SK-N-SH (cell line): ENCODE measurements around the gene GLI2.

Experiments
- EP300 ChIP-seq, 2 experiments: IDR thresholded peaks; 2 replicates each; pipeline versions ENCODE4 v1.4.0 to v1.6.1; 2012; ENCODE audit warnings: borderline replicate concordance in 1 of 2, low read depth in 1 of 2, low read length in 1 of 2
- POLR2AphosphoS5 ChIP-seq: IDR thresholded peaks from 2 replicates; pipeline ENCODE4 v1.6.1; 2012; ENCODE audit warnings: low read depth, low read length
- SIN3A ChIP-seq: IDR thresholded peaks from 2 replicates; pipeline ENCODE4 v1.6.1; 2012; ENCODE audit warnings: low read depth, mild to moderate bottlenecking, low read length, moderate library complexity, borderline replicate concordance
- TCF12 ChIP-seq: IDR thresholded peaks from 2 replicates; pipeline ENCODE4 v1.4.0; 2012
- TEAD4 ChIP-seq: IDR thresholded peaks from 2 replicates; pipeline ENCODE4 v1.4.0; 2012; ENCODE audit warnings: mild to moderate bottlenecking, borderline replicate concordance; ENCODE audit not compliant: insufficient read depth
- TF ChIP-seq, protein P1 (sequence below): fragments of 200-600 bp; sonication (generic); IDR thresholded peaks from 2 replicates; pipeline ENCODE4 v1.6.1; 2017; ENCODE audit warnings: antibody characterized with exemption, mild to moderate bottlenecking, moderate library complexity
- TF ChIP-seq, protein P2 (sequence below): IDR thresholded peaks from 2 replicates; pipeline ENCODE4 v1.4.0; 2012; ENCODE audit warnings: low read depth, borderline replicate concordance
- TF ChIP-seq, protein P3 (sequence below): IDR thresholded peaks from 2 replicates; pipeline ENCODE4; 2012

DNA sequence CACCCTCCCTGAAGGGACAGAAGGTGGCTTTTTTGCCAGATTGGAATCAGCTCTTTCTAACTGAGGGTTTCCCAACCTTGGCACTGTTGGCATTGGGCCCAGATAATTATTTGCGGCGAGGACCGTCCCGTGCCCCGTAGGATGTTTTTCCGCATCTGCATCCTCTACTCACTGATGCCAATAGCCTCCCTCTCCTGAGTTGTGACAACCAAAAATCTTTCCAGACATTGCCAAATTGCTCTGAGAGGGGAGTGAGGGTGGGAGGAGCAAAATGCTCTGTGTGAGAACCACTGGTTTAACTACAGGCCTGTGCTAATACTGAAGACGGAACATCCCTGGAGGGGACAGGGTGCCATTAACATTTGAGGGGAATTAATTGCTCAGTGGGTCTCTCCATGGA lies 33.6 kb upstream of the GLI2 start:
- TF ChIP-seq, protein P1, sequence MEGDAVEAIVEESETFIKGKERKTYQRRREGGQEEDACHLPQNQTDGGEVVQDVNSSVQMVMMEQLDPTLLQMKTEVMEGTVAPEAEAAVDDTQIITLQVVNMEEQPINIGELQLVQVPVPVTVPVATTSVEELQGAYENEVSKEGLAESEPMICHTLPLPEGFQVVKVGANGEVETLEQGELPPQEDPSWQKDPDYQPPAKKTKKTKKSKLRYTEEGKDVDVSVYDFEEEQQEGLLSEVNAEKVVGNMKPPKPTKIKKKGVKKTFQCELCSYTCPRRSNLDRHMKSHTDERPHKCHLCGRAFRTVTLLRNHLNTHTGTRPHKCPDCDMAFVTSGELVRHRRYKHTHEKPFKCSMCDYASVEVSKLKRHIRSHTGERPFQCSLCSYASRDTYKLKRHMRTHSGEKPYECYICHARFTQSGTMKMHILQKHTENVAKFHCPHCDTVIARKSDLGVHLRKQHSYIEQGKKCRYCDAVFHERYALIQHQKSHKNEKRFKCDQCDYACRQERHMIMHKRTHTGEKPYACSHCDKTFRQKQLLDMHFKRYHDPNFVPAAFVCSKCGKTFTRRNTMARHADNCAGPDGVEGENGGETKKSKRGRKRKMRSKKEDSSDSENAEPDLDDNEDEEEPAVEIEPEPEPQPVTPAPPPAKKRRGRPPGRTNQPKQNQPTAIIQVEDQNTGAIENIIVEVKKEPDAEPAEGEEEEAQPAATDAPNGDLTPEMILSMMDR: no peak
- no peak for TF ChIP-seq TCF12
- no peak for TF ChIP-seq TEAD4
- TF ChIP-seq, protein P2, sequence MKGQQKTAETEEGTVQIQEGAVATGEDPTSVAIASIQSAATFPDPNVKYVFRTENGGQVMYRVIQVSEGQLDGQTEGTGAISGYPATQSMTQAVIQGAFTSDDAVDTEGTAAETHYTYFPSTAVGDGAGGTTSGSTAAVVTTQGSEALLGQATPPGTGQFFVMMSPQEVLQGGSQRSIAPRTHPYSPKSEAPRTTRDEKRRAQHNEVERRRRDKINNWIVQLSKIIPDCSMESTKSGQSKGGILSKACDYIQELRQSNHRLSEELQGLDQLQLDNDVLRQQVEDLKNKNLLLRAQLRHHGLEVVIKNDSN: no peak
- no peak for TF ChIP-seq POLR2AphosphoS5
- TF ChIP-seq, protein P3, sequence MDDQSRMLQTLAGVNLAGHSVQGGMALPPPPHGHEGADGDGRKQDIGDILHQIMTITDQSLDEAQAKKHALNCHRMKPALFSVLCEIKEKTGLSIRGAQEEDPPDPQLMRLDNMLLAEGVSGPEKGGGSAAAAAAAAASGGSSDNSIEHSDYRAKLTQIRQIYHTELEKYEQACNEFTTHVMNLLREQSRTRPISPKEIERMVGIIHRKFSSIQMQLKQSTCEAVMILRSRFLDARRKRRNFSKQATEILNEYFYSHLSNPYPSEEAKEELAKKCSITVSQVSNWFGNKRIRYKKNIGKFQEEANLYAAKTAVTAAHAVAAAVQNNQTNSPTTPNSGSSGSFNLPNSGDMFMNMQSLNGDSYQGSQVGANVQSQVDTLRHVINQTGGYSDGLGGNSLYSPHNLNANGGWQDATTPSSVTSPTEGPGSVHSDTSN: no peak
- no peak for TF ChIP-seq SIN3A
- TF ChIP-seq EP300 (IDR thresholded peaks at IDR 0.05; ENCODE audit: borderline replicate concordance in 1 of 2, low read depth in 1 of 2, low read length in 1 of 2): no peak
